WI38 (cell line): ENCODE data around the gene ASB4.
"Not testable (repeated sequence)": the region's sequence is repeated elsewhere in the genome, so short reads cannot be mapped to it uniquely, and the experiment has no call there.

Experiments used
- H3K4me3 ChIP-seq: 2 replicates; pipeline ENCODE4 v1.5.1; 2011; ENCODE audit warnings: low read depth, mild to moderate bottlenecking, control low read depth, low read length
- TF ChIP-seq, protein P1 (sequence below): IDR thresholded peaks from 2 replicates; pipeline ENCODE4 v1.5.1; 2012; ENCODE audit warnings: low read depth, mild to moderate bottlenecking, control low read depth, low read length

ASB4 gene

GRCh38 chr7:95454438-95455045 lies 31.2 kb upstream of the ASB4 start:
- TF ChIP-seq, protein P1, sequence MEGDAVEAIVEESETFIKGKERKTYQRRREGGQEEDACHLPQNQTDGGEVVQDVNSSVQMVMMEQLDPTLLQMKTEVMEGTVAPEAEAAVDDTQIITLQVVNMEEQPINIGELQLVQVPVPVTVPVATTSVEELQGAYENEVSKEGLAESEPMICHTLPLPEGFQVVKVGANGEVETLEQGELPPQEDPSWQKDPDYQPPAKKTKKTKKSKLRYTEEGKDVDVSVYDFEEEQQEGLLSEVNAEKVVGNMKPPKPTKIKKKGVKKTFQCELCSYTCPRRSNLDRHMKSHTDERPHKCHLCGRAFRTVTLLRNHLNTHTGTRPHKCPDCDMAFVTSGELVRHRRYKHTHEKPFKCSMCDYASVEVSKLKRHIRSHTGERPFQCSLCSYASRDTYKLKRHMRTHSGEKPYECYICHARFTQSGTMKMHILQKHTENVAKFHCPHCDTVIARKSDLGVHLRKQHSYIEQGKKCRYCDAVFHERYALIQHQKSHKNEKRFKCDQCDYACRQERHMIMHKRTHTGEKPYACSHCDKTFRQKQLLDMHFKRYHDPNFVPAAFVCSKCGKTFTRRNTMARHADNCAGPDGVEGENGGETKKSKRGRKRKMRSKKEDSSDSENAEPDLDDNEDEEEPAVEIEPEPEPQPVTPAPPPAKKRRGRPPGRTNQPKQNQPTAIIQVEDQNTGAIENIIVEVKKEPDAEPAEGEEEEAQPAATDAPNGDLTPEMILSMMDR = no peak
- H3K4me3 ChIP-seq = no peak overlapping the region

- TF ChIP-seq, protein P1 = no peak
Observed at GRCh38 chr7:95457947-95458346, 27.8 kb upstream of the ASB4 start.

DNA sequence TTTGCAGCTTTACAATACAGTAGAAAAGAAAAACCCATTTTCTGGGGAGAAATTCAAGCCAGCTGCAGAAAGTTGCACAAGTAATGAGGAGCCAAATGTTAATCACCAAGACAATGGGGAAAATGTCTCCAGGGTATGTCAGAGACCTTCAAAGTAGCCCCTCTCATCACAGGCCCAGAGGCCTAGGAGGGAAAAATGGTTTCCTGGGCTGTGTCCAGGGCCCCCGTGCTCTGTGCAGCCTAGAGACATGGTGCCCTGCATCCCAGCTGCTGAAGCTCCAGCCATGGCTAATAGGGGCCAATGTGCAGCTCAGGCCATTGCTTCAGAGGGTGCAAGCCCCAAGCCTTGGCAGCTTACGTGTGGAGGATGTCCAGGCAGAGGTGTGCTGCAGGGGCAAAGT lies 25.1 kb upstream of the ASB4 start:
- not testable (repeated sequence) for H3K4me3 ChIP-seq

More at GRCh38 chr7:95457947-95458346, 27.8 kb upstream of the ASB4 start:
- H3K4me3 ChIP-seq = no peak overlapping the region

- TF ChIP-seq, protein P1 = no peak
- H3K4me3 ChIP-seq = no peak overlapping the region
Observed at GRCh38 chr7:95467912-95468607, 17.7 kb upstream of the ASB4 start.

GRCh38 chr7:95469187-95469586 lies 16.6 kb upstream of the ASB4 start:
- TF ChIP-seq, protein P1 = no peak
- no peak overlapping the region for H3K4me3 ChIP-seq

DNA sequence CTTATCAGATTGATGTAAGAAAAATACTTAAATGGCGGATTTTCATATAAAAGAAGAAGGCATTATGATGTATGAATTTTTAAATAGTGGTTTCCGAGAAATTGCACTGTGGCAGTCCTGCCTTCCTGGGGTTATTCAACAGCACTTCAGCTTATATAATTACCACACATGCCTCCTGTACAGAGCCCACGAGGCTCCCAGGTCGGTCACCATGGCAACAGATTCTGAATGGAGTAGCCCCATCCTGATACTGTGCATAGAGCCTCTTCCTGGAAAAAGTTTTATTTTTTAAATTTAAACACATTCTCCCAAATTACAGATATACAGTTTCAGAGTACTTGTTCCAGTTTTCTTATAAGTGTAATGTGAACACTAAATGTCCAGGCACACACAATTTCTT lies 15.9 kb upstream of the ASB4 start:
- TF ChIP-seq, protein P1 = no peak
- H3K4me3 ChIP-seq = no peak overlapping the region

- no peak overlapping the region for H3K4me3 ChIP-seq
- TF ChIP-seq, protein P1 = no peak
Observed at GRCh38 chr7:95470452-95470851, 15.3 kb upstream of the ASB4 start.
